ENCODE data around the gene SSC4D.
A peak's percentile ranks its signal among the peaks of the same experiment; 100 is the strongest.
"Not testable (repeated sequence)": the region's sequence is repeated elsewhere in the genome, so short reads cannot be mapped to it uniquely, and the experiment has no call there.

The SSC4D gene

DNA sequence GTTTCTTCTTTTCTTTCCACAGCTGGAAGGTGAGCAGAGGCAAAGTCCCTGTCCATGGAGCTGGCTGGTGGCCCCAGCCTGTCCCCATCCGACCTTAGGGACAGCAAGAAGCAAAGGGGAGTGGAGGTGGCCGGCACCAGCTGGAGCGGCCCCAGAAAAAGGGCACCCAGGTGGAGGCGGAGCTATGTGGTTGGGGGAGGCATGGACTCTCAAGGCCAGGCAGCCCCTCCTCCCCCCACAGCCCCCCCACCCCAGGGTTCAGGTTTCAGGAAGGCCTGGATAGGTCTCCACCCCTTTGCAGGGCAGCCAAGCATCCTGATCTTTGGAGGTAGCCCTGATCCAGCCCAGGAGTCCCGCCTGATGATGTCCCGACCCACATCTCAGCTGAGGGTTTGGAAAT lies at the start of gene SSC4D:
Gene SSC4D, minus strand, starts transcription at position 161 of the 400 bp plus-strand sequence. CDS start 5,258 bp downstream, outside the sequence.
- ChIA-PET CTCF (no interaction called here), POLR2A (no interaction called here)
- TF ChIP-seq BHLHE40 (IDR thresholded peaks at IDR 0.05; ENCODE audit: borderline replicate concordance): no peak
- no peak for TF ChIP-seq LEF1 (IDR thresholded peaks at IDR 0.05; ENCODE audit: borderline replicate concordance)
- DNase-seq (ENCODE audit: extremely low spot score): peak; percentile 6

DNA sequence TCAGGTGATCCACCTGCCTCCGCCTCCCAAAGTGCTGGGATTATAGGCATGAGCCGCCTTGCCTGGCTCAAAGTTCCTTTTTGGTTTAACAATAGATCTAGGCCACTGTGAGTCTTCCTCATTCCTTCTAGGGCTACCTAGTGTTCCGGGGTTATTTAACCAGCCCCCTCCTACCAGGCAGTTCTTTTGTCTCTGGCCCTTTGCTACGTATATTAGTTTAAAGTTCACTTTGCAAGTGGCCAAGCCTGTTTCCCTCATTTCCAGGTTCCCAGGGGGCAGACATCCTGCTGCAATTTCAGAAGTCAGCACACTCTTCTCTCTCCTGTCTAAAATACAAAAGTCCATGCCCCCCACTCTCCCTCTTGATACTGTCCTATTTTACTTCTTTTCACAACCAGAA lies 49.0 kb upstream of the SSC4D start:
- CTCF ChIA-PET; POLR2A ChIA-PET; DNase-seq (ENCODE audit: extremely low spot score): not testable (repeated sequence)

DNA sequence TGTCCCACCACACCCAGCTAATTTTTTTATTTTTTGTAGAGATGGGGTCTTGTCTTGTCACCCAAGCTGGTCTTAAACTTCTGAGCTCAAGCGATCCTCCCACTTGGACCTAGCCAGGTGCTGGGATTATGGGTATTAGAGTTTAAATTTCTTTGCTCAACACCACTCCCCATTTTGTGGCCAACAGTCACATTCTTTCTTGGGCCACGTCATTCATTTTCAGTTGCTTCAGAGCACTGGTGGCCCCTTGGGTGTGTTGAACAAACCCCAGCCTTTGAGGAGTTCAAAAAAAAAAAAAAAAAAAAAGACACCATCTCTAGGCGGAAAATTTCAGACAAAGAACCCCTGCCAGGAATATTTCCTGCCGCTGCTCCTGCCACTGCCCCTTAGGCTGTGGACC lies 47.5 kb upstream of the SSC4D start:
- POLR2A ChIA-PET; DNase-seq (ENCODE audit: extremely low spot score); CTCF ChIA-PET: not testable (repeated sequence)

DNA sequence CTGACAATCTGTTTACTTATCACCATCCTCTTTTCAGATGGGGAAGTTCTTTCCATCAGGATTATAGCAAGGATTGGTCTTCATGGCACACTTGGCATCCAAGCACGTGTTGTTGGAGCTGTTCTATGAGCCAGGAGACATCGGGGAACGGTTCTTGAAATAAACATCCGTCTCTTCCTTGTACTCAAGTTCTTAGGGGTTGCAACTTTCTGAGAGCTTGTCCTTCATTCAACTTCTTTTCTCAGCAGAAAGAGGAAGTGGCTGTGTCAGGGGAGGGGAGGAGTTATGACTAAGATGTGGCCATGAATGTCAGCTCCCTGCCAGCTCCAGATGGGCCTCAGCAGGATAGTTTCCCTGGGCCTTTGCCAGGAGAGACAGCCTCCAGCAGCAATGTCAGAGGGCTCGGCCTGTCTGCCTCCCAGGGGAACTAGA lies 36.1 kb upstream of the SSC4D start:
- CTCF ChIA-PET; POLR2A ChIA-PET; DNase-seq (ENCODE audit: extremely low spot score): not testable (repeated sequence)

DNA sequence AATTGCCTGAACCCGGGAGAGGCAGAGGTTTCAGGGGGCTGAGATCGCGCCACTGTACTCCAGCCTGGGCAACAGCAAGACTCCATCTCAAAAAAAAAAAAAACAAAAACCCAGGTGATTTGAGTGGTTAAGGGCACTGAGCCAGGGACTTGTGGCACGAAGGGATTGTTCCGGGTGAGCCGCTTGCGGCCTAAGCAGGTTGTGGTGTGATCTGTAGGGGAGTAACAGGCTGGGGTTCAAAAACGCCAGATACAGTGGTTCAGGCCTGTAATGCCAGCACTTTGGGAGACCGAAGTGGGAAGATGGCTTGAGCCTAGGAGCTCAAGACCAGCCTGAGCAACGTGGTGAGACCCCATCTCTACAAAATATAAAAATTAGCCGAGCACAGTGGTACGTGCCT lies 34.3 kb upstream of the SSC4D start:
- DNase-seq (ENCODE audit: extremely low spot score); POLR2A ChIA-PET; CTCF ChIA-PET: not testable (repeated sequence)

DNA sequence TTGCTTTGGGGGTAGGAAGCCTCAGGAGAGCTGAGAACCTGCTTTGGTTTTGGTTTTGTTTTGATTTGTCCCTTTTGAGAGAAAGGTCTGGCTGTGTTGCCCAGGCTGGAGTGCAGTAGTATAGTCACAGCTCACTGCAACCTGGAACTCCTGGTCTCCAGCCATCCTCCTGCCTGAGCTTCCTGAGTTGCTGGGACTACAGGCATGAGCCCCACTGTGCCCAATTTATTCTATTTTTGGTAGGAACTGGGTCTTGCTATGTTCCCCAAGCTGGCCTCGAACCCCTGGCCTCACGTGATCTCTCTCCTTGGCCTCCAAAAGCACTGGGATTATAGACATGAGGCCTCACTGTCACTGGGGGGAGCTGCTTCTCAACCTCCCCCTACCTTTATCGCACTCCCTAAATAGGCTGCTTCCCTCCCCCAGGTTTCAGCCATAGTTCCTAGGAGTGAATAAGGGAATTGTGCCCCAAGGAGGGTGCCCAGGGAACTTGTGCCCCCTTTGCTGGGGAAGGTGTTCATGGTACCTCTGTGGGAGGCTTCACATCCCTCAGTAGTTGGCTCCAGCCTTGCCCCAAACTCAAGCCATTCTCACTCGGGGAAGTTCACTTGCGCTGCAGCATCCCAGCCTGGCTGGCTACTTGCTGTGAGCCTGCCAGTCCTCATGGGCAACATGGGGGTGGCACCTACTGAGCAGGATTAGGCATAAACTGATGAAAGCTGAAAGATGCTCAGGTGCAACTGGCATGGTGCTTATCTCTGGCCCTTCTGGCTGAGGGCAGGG lies 33.4 kb upstream of the SSC4D start:
- DNase-seq (ENCODE audit: extremely low spot score); POLR2A ChIA-PET; CTCF ChIA-PET: not testable (repeated sequence)

DNA sequence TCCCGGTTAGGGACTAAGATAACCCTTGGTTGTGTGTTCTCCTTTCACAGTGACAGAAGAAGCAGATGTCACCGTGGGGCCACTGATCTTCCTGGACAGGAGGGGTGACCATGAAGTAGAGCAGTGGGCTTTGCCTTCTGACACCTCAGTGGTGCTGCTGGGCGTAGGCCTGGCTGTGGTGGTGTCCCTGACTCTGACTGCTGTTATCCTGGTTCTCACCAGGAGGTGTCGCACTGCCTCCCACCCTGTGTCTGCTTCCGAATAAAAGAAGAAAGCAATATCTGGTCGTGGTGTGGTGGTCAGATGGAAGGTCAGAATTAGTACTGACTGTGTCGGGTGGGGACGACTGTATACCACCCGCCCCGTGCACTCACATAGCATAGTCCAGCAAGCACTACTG lies 32.3 kb upstream of the SSC4D start:
- CTCF ChIA-PET; POLR2A ChIA-PET; DNase-seq (ENCODE audit: extremely low spot score): not testable (repeated sequence)

DNA sequence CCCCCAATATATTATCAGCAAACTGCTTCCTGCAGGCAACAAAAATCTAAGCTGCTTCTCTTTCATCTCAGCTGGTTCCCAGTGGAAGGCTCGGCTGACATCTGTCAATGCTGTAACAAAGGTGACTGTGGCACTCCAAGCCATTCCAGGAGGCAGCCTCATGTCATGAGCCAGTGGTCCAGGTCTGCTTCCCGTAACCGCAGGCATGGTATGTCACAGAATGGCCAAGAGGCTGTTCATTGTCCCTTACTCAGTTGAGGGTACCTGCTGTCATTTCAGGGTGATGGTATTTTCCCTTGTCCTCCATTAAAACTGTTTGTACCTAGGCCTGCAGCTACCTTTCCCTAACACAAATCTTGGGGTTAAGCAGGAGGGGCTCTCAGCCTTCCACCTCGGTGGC lies 30.9 kb upstream of the SSC4D start:
- POLR2A ChIA-PET; CTCF ChIA-PET; DNase-seq (ENCODE audit: extremely low spot score): not testable (repeated sequence)

DNA sequence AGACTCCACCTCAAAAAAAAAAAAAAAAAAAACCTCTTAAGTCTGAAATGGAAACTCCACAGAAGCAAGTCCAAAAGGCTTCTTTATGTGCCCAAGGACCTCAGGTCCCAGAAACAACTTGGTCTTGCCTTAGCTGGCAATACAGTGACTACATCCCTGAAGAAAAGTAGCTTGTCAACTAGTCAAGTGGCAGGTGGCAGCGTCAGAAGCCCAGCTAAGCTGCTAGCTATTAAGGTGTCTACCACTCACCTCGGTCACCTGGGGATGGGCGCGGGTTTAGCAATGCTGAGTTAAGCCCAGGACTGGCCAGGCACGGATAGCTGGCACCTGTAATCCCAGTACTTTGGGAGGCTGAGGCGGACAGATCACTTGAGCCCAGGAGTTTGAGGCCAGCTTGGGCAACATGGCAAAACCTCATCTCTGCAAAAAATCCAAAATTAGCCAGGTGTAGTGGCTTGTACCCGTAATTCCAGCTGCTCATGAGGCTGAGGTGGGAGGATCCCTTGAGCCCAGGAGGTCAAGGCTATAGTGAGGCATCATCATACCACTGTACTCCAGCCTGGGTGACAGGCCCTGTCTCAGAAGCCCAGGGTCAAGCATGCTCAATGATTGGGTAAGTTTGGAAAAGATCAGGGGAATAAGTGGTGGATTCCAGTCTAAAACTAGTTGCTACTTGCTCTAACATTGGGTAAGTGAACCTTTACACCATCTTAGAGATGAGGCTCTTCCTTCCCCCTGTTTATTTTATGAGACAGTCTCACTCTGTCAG lies 29.8 kb upstream of the SSC4D start:
- DNase-seq (ENCODE audit: extremely low spot score); CTCF ChIA-PET; POLR2A ChIA-PET: not testable (repeated sequence)

DNA sequence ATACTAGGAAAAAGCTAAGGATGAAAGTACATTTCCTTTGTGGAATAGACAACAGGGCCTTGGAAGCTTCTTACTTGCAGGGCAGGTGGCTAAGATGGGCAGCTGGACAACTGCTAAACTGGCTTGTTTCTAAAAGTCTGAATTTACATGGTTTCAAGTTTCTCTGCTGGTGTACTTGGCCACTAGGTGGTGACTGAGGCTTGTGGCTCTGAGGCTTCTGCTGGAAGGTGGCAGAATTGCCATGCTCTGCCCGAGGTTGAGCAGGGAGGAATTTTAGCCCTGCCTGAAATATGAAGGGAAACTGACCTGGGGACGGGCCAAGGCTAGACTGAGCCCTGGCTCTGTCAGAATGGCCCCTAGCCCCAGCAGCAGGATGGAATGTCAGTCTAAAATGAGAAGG lies 28.4 kb upstream of the SSC4D start:
- CTCF ChIA-PET; POLR2A ChIA-PET; DNase-seq (ENCODE audit: extremely low spot score): not testable (repeated sequence)

DNA sequence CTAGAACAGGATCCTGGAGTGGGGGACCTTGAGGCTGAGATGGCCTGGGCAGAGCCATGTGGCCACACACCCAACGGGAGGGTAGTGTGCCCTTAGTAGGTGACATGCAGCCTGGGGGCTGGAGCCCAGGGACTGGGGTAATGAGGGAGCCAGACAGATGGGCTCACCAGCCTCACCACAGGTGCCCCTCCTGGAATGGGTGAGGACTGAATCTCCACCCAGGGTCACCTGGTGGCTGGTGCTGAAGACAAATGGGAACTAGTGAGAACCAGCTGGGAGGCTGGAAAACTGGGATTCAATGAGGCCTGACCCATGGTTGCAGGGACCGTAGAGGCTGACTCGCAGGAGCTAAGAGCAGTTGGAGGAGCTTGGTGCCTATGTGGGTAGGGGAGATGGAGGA lies 21.3 kb upstream of the SSC4D start:
- TF ChIP-seq, protein P1, sequence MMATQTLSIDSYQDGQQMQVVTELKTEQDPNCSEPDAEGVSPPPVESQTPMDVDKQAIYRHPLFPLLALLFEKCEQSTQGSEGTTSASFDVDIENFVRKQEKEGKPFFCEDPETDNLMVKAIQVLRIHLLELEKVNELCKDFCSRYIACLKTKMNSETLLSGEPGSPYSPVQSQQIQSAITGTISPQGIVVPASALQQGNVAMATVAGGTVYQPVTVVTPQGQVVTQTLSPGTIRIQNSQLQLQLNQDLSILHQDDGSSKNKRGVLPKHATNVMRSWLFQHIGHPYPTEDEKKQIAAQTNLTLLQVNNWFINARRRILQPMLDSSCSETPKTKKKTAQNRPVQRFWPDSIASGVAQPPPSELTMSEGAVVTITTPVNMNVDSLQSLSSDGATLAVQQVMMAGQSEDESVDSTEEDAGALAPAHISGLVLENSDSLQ (IDR thresholded peaks at IDR 0.05): no peak
- TF ChIP-seq FOXK2 (IDR thresholded peaks at IDR 0.05) (no peak), ZNF384 (IDR thresholded peaks at IDR 0.05) (no peak), LEF1 (IDR thresholded peaks at IDR 0.05; ENCODE audit: borderline replicate concordance) (no peak), ELF4 (IDR thresholded peaks at IDR 0.05) (no peak)
- POLR2A ChIA-PET: no interaction called here
- DNase-seq (ENCODE audit: extremely low spot score): no peak
- CTCF ChIA-PET: no interaction called here

DNA sequence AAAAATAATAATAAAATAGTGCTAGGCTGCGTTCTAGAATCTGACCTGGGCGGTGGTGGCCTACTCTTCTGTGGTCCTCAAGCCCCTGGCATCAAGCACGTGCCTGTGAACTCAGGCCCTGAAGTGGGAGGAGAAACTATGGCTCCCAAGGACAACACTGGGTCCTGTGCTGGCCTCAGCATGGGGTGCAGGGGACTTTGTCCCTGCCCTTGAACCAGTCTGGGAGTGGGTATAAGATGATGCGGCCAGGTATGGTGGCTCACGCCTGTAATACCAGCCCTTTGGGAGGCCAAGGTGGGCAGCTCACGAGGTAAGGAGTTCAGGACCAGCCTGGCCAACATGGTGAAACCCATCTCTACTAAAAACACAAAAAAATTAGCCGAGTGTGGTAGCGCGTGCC lies 20.7 kb upstream of the SSC4D start:
- no peak for DNase-seq (ENCODE audit: extremely low spot score)
- POLR2A ChIA-PET: no interaction called here
- CTCF ChIA-PET: no interaction called here

More for the DNA sequence above, 20.7 kb upstream of the SSC4D start:
- TF ChIP-seq L3MBTL2 (conservative IDR thresholded peaks at IDR 0.05) (no peak), CTBP1 (IDR thresholded peaks at IDR 0.05; ENCODE audit: borderline replicate concordance) (no peak), SUZ12 (IDR thresholded peaks at IDR 0.05) (no peak), FOXK2 (IDR thresholded peaks at IDR 0.05) (no peak)

Data from HEK293T (cell line).